ENCODE results near the gene CHD2. TPM values are rescaled to one million over a fixed set of nuclear protein-coding genes. Genes with fewer than 3 reads are reported as not detected.
A peak's percentile ranks its signal among the peaks of the same experiment; 100 is the strongest.

CHD2 gene
- total RNA-seq, 1 experiment from 2014 or later: 63.3 TPM

DNA sequence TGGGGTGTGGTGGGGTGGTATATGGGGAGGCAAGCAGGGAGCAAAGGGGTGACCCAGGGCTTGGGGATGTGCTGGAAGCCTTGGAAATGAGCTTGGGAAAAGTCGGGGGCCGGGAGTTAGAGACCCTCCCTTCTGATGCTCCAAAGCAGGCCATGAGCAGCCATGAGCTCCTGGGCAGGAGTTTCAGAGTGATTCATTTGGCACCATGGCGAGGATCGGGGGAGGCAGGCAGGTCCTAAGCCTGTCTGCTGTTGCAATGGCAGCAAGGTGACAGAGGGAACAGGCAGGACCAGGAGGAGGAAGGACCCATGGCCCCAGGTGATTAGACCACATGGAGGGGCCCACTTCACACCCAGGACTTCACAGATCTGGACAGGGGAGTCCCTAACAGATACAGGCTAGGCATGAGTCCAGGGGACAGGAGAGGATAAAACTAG lies 167.5 kb downstream of the CHD2 start:
- DNase-seq: no peak
- Mint-ChIP-seq H3K27ac (peak overlapping the region; percentile 51 to 73 (median 62); a peak in 4 of 7 replicates), H3K9me3 (no peaks in the 10 kb centered on the region; a peak in 1 of 5 replicates), H3K36me3 (ENCODE audit: insufficient read depth in 1 of 3, low read depth in 3 of 3) (peaks cover 32 to 83% (median 54%) of the 10 kb centered on the region in 3 experiments), H3K4me1 (peaks cover 70 to 86% of the 10 kb centered on the region in 2 experiments), H3K4me3 (peak overlapping the region in 1 of 2 experiments; percentile 62; a peak in 3 of 5 replicates), H3K27me3 (ENCODE audit: low read depth) (no peaks in the 10 kb centered on the region)
- peaks cover 23% of the 10 kb centered on the region for H3K4me1 ChIP-seq (ENCODE audit: insufficient read depth, low read length)
- H3K27ac ChIP-seq (ENCODE audit: insufficient read length, low read depth, low read length): no peak overlapping the region
- H3K14ac ChIP-seq (ENCODE audit: insufficient read depth, low read length): no peak overlapping the region
- peaks cover 16% of the 10 kb centered on the region for H3K23me2 ChIP-seq (ENCODE audit: insufficient read length, low read depth, low read length, poor library complexity, severe bottlenecking)
- H4K20me1 ChIP-seq (ENCODE audit: control insufficient read depth, insufficient read depth, insufficient read length): no peaks in the 10 kb centered on the region
- WGBS (ENCODE audit: extremely low coverage, insufficient read length, low lambda C conversion rate): no CpG with 5 or more reads among the region's 4 CpGs
- H3K9me3 ChIP-seq (ENCODE audit: control insufficient read depth, low read depth, low read length): no peaks in the 10 kb centered on the region
- no peak overlapping the region for H3K18ac ChIP-seq (ENCODE audit: insufficient read length, low read depth, low read length)
- H3K4ac ChIP-seq (ENCODE audit: low read depth, low read length): no peak overlapping the region
- no peak overlapping the region for H2BK120ac ChIP-seq (ENCODE audit: low read depth, low read length, poor library complexity, severe bottlenecking)
- no peak overlapping the region for H4K5ac ChIP-seq (ENCODE audit: insufficient read length, low read depth, low read length)
- H3K9ac ChIP-seq (ENCODE audit: extremely low read depth, insufficient read length, low read length): no peak overlapping the region
- H4K91ac ChIP-seq (ENCODE audit: insufficient read length, low read depth, low read length): no peak overlapping the region
- no peak overlapping the region for H4K8ac ChIP-seq (replicated peaks; ENCODE audit: insufficient read length, low read depth, low read length)
- no peak overlapping the region for H3T11ph ChIP-seq (ENCODE audit: low read length)
- no peak overlapping the region for H2AFZ ChIP-seq (ENCODE audit: low read length)
- H3K4me2 ChIP-seq (ENCODE audit: insufficient read depth, insufficient read length, low read length): no peak overlapping the region
- peaks cover 28% of the 10 kb centered on the region; the same call in 1 of the 2 replicates for H3K79me2 ChIP-seq (ENCODE audit: insufficient read depth, low read length)
- H3K56ac ChIP-seq (ENCODE audit: insufficient read length, low read depth, low read length): no peak overlapping the region
- no peak overlapping the region for H2BK5ac ChIP-seq (ENCODE audit: insufficient read length, low read length)
- no peaks in the 10 kb centered on the region for H3K27me3 ChIP-seq (ENCODE audit: insufficient read depth, low read length)
- no peak overlapping the region for H2BK20ac ChIP-seq (ENCODE audit: low read depth, low read length, poor library complexity, severe bottlenecking)
- H3K79me1 ChIP-seq (ENCODE audit: insufficient read depth, low read depth, low read length, poor library complexity, severe bottlenecking): peaks cover 8% of the 10 kb centered on the region
- TF ChIP-seq, protein P1, sequence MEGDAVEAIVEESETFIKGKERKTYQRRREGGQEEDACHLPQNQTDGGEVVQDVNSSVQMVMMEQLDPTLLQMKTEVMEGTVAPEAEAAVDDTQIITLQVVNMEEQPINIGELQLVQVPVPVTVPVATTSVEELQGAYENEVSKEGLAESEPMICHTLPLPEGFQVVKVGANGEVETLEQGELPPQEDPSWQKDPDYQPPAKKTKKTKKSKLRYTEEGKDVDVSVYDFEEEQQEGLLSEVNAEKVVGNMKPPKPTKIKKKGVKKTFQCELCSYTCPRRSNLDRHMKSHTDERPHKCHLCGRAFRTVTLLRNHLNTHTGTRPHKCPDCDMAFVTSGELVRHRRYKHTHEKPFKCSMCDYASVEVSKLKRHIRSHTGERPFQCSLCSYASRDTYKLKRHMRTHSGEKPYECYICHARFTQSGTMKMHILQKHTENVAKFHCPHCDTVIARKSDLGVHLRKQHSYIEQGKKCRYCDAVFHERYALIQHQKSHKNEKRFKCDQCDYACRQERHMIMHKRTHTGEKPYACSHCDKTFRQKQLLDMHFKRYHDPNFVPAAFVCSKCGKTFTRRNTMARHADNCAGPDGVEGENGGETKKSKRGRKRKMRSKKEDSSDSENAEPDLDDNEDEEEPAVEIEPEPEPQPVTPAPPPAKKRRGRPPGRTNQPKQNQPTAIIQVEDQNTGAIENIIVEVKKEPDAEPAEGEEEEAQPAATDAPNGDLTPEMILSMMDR (conservative IDR thresholded peaks at IDR 0.05): no peak
- no peak overlapping the region for H2AK5ac ChIP-seq (ENCODE audit: insufficient read length, low read length)
- no peak overlapping the region for H2BK12ac ChIP-seq (ENCODE audit: insufficient read length, low read depth, low read length)
- no peak overlapping the region for H2BK15ac ChIP-seq (ENCODE audit: low read depth, low read length)
- H3K23ac ChIP-seq (ENCODE audit: insufficient read length, low read depth, low read length): no peak overlapping the region

Data from H9 (cell line).